GM21367 (cell line): ENCODE measurements around the gene AMDHD2.
"Not testable (repeated sequence)": the region's sequence is repeated elsewhere in the genome, so short reads cannot be mapped to it uniquely, and the experiment has no call there.

Source experiments
- ATAC-seq: cut with Tn5 transposase; IDR thresholded peaks from one replicate; pipeline ENCODE4 v1.9.1; 2021; ENCODE audit not compliant: unreplicated experiment

The AMDHD2 gene

GRCh38 chr16:2531696-2532493 lies 11.7 kb downstream of the AMDHD2 start:
- ATAC-seq, result peak; percentile 78

GRCh38 chr16:2532494-2533141 lies 12.4 kb downstream of the AMDHD2 start:
- no peak for ATAC-seq

- ATAC-seq, result not testable (repeated sequence)
Measured at GRCh38 chr16:2533142-2533755, 13.1 kb downstream of the AMDHD2 start.

- no peak for ATAC-seq
Measured at GRCh38 chr16:2533912-2534311, 13.7 kb downstream of the AMDHD2 start.

GRCh38 chr16:2534335-2534734 lies 14.2 kb downstream of the AMDHD2 start:
- not testable (repeated sequence) for ATAC-seq

- no peak for ATAC-seq
Measured at GRCh38 chr16:2535625-2536013, 15.4 kb downstream of the AMDHD2 start.

- peak; percentile 81 for ATAC-seq
Measured at GRCh38 chr16:2537451-2538379, 17.5 kb downstream of the AMDHD2 start, which contains the start of gene PDPK1. PDPK1 (plus strand) TSS chr16:2538021; CDS start chr16:2538113, 92 bp downstream.

- ATAC-seq, result not testable (repeated sequence)
Measured at GRCh38 chr16:2539192-2539844, 19.1 kb downstream of the AMDHD2 start.

- ATAC-seq, result not testable (repeated sequence)
Measured at GRCh38 chr16:2539845-2540458, 19.8 kb downstream of the AMDHD2 start.

GRCh38 chr16:2540912-2541311 lies 20.7 kb downstream of the AMDHD2 start:
- not testable (repeated sequence) for ATAC-seq

- ATAC-seq, result not testable (repeated sequence)
Measured at GRCh38 chr16:2541409-2541808, 21.2 kb downstream of the AMDHD2 start.

GRCh38 chr16:2543771-2544170 lies 23.6 kb downstream of the AMDHD2 start:
- ATAC-seq, result not testable (repeated sequence)

- ATAC-seq, result not testable (repeated sequence)
Measured at GRCh38 chr16:2550283-2550878, 30.2 kb downstream of the AMDHD2 start.

GRCh38 chr16:2551420-2551889 lies 31.3 kb downstream of the AMDHD2 start:
- not testable (repeated sequence) for ATAC-seq

GRCh38 chr16:2554709-2555425 lies 34.7 kb downstream of the AMDHD2 start:
- ATAC-seq, result not testable (repeated sequence)

GRCh38 chr16:2557150-2557549 lies 37.0 kb downstream of the AMDHD2 start:
- not testable (repeated sequence) for ATAC-seq

GRCh38 chr16:2560131-2560797 lies 40.1 kb downstream of the AMDHD2 start:
- ATAC-seq, result peak; percentile 54

- ATAC-seq, result peak; percentile 37
Measured at GRCh38 chr16:2560798-2561133, 40.6 kb downstream of the AMDHD2 start.
